Psoas muscle (tissue), 8 donors: ENCODE results near the gene OSBPL6. TPM values are rescaled to one million over a fixed set of nuclear protein-coding genes. Genes with fewer than 3 reads are reported as not detected.

Source experiments
- ATAC-seq, 4 donors: fragments of 200-7000 bp; cut with Tn5 transposase; one replicate each; pipeline ENCODE4 v1.9.1; 2020; ENCODE audit warnings: moderate library complexity in 3 of 4, mild to moderate bottlenecking in 2 of 4
- DNase-seq, 2 donors: peaks; one replicate each; pipeline ENCODE4 v3.0.0-alpha.2; 2020
- H3K27ac ChIP-seq: fragments of 200-600 bp; one replicate; pipeline ENCODE4 v1.8.0; 2022
- H3K27me3 ChIP-seq, 3 donors: fragments of 200-600 bp in 1 of 3; one replicate each; pipeline versions ENCODE4 v1.6.1 to v1.8.0; 2013 to 2022; ENCODE audit warnings: low read length in 2 of 3, mild to moderate bottlenecking in 2 of 3, moderate library complexity in 1 of 3; ENCODE audit not compliant: insufficient read depth in 3 of 3
- H3K36me3 ChIP-seq, 2 donors: fragments of 200-600 bp in 1 of 2; one replicate each; pipeline versions ENCODE4 v1.6.1 to v1.8.0; 2013 to 2022; ENCODE audit warnings: low read depth in 1 of 2, mild to moderate bottlenecking in 1 of 2, moderate library complexity in 1 of 2; ENCODE audit not compliant: insufficient read depth in 1 of 2
- H3K4me1 ChIP-seq: fragments of 200-600 bp; one replicate; pipeline ENCODE4 v1.8.0; 2022
- H3K4me3 ChIP-seq: fragments of 200-600 bp; one replicate; pipeline ENCODE4 v1.8.0; 2022; ENCODE audit warnings: mild to moderate bottlenecking
- H3K9me3 ChIP-seq: fragments of 200-600 bp; one replicate; pipeline ENCODE4 v1.8.0; 2022
- CTCF ChIP-seq: fragments of 200-600 bp; IDR thresholded peaks from one replicate; pipeline ENCODE4 v1.8.0; 2022; ENCODE audit warnings: antibody characterized with exemption
- WGBS, 3 donors: extraction: QIAGEN DNeasy Blood & Tissue Kit; methylation state at CpG; one replicate each; pipeline versions ENCODE4 v1.1.6 to v1.1.7; 2013; 5-methylcytosine and 5-hydroxymethylcytosine counted together
- intact Hi-C, 2 donors: fragments of 100-400 bp; cut with DNase I; formaldehyde crosslinking; loops; one replicate each; pipeline versions ENCODE4 v1.11.0 to v1.14.2; 2022
- polyA plus RNA-seq, 3 donors: library from polyadenylated mRNA; stranded (reverse); fragments of 200-250 nt; gene quantifications; one replicate each; pipeline ENCODE4 v1.2.3, GENCODE V29; 2013
- total RNA-seq, 4 donors: library from RNA; stranded (reverse); fragmentation: NEBNext Ultra II Directional in 2 of 4; extraction: Animal tissue kit (Norgen Biotek cat#: 25700) in 2 of 4; gene quantifications; one replicate each; pipeline versions ENCODE4 v1.2.1 to v1.2.4, GENCODE V29; 2021 to 2023
- donor health status: healthy with polysubstance abuse.
- donor health status: DM: no; HTN: no; CAD: no; lungs with moderate emphysema.
- donor health status: Bipolar disorder and iron deficiency.
- donor health status: healthy.
- donor health status: DM: yes; HTN: yes; CAD: no.
- donor health status: DM: no; HTN: no; CAD: no.
- donor health status: DM: no; HTN: no; CAD: no.
- donor health status: DM: yes; HTN: yes; CAD: no.

OSBPL6 gene
- total and polyA plus RNA-seq, 7 donors: 11.4 to 147 (median 36.2) TPM

GRCh38 chr2:178237488-178238153 lies 43.3 kb downstream of the OSBPL6 start:
- Histone ChIP-seq H3K27ac (peak overlapping the region; percentile 41), H3K4me1 (peaks cover 70% of the 10 kb centered on the region), H3K9me3 (no peaks in the 10 kb centered on the region), H3K36me3 (no peaks in the 10 kb centered on the region), H3K27me3 (no peaks in the 10 kb centered on the region), H3K4me3 (no peak overlapping the region)
- ATAC-seq (peak in 1 of 4 donors; percentile 28), DNase-seq (no peak)
- 94 to 97% (median 94%) methylated on average over 1 of the region's 1 CpG for WGBS, 3 donors
- TF ChIP-seq CTCF: no peak
- intact Hi-C loops: no loop called here

- Histone ChIP-seq H3K27ac (peak overlapping the region; percentile 41), H3K27me3 (no peaks in the 10 kb centered on the region), H3K36me3 (no peaks in the 10 kb centered on the region), H3K4me3 (no peak overlapping the region), H3K4me1 (peaks cover 73% of the 10 kb centered on the region), H3K9me3 (no peaks in the 10 kb centered on the region)
- no peak for TF ChIP-seq CTCF
- DNase-seq (no peak), ATAC-seq (peak; percentile 35 to 55 (median 48))
- WGBS, 3 donors: 69 to 88% (median 81%) methylated on average over 4 of the region's 4 CpGs
- intact Hi-C loops: no loop called here
Measured at GRCh38 chr2:178238154-178238521, 43.8 kb downstream of the OSBPL6 start.

- Histone ChIP-seq H3K9me3 (no peaks in the 10 kb centered on the region), H3K36me3 (no peaks in the 10 kb centered on the region), H3K4me1 (peaks cover 67% of the 10 kb centered on the region), H3K27me3 (no peaks in the 10 kb centered on the region), H3K4me3 (no peak overlapping the region), H3K27ac (peak overlapping the region; percentile 41)
- no peak for DNase-seq
- ATAC-seq: peak in 1 of 4 donors; percentile 21
- intact Hi-C loops: no loop called here
- no peak for TF ChIP-seq CTCF
- 26 to 57% (median 43%) methylated on average over 2 of the region's 2 CpGs for WGBS, 3 donors
Measured at GRCh38 chr2:178238750-178239149, 44.4 kb downstream of the OSBPL6 start.

GRCh38 chr2:178241844-178242551 lies 47.7 kb downstream of the OSBPL6 start:
- ATAC-seq (peak; percentile 14 to 66 (median 44)), DNase-seq (no peak)
- 31 to 37% (median 35%) methylated on average over 5 of the region's 5 CpGs for WGBS, 3 donors
- H3K4me3 ChIP-seq: no peak overlapping the region
- no peaks in the 10 kb centered on the region for H3K36me3 ChIP-seq
- no peaks in the 10 kb centered on the region for H3K9me3 ChIP-seq
- intact Hi-C loops: no loop called here
- no peak for TF ChIP-seq CTCF
- no peaks in the 10 kb centered on the region for H3K27me3 ChIP-seq
- H3K27ac ChIP-seq: peak overlapping the region; percentile 90
- peaks cover 58% of the 10 kb centered on the region for H3K4me1 ChIP-seq
